Measurements from ENCODE around the gene SNHG17.

DNA sequence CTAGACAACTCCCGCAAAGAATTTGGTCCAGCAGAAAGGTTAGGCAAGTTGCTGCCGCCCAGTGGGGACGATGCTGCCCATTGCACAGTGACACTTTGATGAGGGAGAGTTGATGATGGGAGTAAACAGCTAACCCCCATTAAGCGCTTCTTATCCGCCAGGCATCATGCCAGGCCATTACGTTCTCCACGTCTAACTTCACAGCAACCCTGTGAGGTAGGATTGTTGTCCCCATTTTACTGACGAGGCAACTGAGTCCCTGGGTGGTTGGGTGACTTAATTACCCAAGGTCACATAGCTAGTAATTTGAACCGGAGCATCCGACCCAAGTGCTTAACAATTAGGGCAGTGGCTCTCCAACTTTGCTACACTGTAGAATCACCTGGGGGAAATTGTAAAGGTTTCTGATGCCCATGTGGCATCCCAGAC, 38.3 kb upstream of the SNHG17 start:
- TF ChIP-seq, protein P1, sequence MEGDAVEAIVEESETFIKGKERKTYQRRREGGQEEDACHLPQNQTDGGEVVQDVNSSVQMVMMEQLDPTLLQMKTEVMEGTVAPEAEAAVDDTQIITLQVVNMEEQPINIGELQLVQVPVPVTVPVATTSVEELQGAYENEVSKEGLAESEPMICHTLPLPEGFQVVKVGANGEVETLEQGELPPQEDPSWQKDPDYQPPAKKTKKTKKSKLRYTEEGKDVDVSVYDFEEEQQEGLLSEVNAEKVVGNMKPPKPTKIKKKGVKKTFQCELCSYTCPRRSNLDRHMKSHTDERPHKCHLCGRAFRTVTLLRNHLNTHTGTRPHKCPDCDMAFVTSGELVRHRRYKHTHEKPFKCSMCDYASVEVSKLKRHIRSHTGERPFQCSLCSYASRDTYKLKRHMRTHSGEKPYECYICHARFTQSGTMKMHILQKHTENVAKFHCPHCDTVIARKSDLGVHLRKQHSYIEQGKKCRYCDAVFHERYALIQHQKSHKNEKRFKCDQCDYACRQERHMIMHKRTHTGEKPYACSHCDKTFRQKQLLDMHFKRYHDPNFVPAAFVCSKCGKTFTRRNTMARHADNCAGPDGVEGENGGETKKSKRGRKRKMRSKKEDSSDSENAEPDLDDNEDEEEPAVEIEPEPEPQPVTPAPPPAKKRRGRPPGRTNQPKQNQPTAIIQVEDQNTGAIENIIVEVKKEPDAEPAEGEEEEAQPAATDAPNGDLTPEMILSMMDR (IDR thresholded peaks at IDR 0.05) = no peak
- no peak for TF ChIP-seq POLR2A (IDR thresholded peaks at IDR 0.05)

Data from uterus (tissue), 2 donors.